ENCODE data around the gene TRERF1. TPM values are rescaled to one million over a fixed set of nuclear protein-coding genes. Genes with fewer than 3 reads are reported as not detected.

The TRERF1 gene
- total and polyA plus RNA-seq, 12 donors, result 4.7 to 16.6 (median 8.0) TPM

GRCh38 chr6:42488129-42488528, 36.4 kb upstream of the TRERF1 start:
- Histone ChIP-seq H3K4me1 (replicated peaks in 1 of 2) (no peaks in the 10 kb centered on the region), H3K27ac (no peak overlapping the region), H3K27me3 (no peaks in the 10 kb centered on the region), H3K36me3 (replicated peaks in 1 of 2) (no peaks in the 10 kb centered on the region), H3K4me3 (no peak overlapping the region), H3K9me3 (replicated peaks in 1 of 3) (no peaks in the 10 kb centered on the region)
- DNase-seq, result no peak
- no peak for TF ChIP-seq POLR2A (IDR thresholded peaks at IDR 0.05)
- no peak for TF ChIP-seq CTCF (IDR thresholded peaks at IDR 0.05)
- intact Hi-C loops (cut with DNase I), result no loop called here
- 68 to 77% (median 72%) methylated on average over 2 of the region's 2 CpGs for WGBS, 4 donors

GRCh38 chr6:42484261-42484660, 32.5 kb upstream of the TRERF1 start:
- H3K9me3 ChIP-seq (replicated peaks in 1 of 3), result no peaks in the 10 kb centered on the region
- no peaks in the 10 kb centered on the region for H3K27me3 ChIP-seq
- peaks cover 0 to 4% of the 10 kb centered on the region in 2 donors for H3K4me1 ChIP-seq (replicated peaks in 1 of 2)
- TF ChIP-seq POLR2A (IDR thresholded peaks at IDR 0.05), result no peak
- no peak for TF ChIP-seq CTCF (IDR thresholded peaks at IDR 0.05)
- H3K4me3 ChIP-seq, result no peak overlapping the region
- H3K27ac ChIP-seq, result no peak overlapping the region
- 92 to 100% (median 94%) methylated on average over 1 of the region's 1 CpG for WGBS, 4 donors
- intact Hi-C loops (cut with DNase I), result no loop called here
- no peaks in the 10 kb centered on the region for H3K36me3 ChIP-seq (replicated peaks in 1 of 2)
- DNase-seq, result no peak

GRCh38 chr6:42482174-42482573, 30.4 kb upstream of the TRERF1 start:
- peak overlapping the region in 1 of 5 donors; percentile 4 for H3K27ac ChIP-seq
- no peaks in the 10 kb centered on the region for H3K36me3 ChIP-seq (replicated peaks in 1 of 2)
- peaks cover 0 to 4% of the 10 kb centered on the region in 2 donors for H3K4me1 ChIP-seq (replicated peaks in 1 of 2)
- H3K9me3 ChIP-seq (replicated peaks in 1 of 3), result no peaks in the 10 kb centered on the region
- 23 to 44% (median 33%) methylated on average over 1 of the region's 1 CpG for WGBS, 4 donors
- no peak for TF ChIP-seq CTCF (IDR thresholded peaks at IDR 0.05)
- TF ChIP-seq POLR2A (IDR thresholded peaks at IDR 0.05), result no peak
- intact Hi-C loops (cut with DNase I), result no loop called here
- DNase-seq, result no peak
- H3K4me3 ChIP-seq, result no peak overlapping the region
- no peaks in the 10 kb centered on the region for H3K27me3 ChIP-seq

- no peak for TF ChIP-seq POLR2A (IDR thresholded peaks at IDR 0.05)
- TF ChIP-seq CTCF (IDR thresholded peaks at IDR 0.05), result no peak
- 59 to 64% (median 60%) methylated on average over 3 of the region's 3 CpGs for WGBS, 4 donors
- no peaks in the 10 kb centered on the region for H3K36me3 ChIP-seq (replicated peaks in 1 of 2)
- no peak overlapping the region for H3K4me3 ChIP-seq
- no peak overlapping the region for H3K27ac ChIP-seq
- no peak for DNase-seq
- H3K9me3 ChIP-seq (replicated peaks in 1 of 3), result no peaks in the 10 kb centered on the region
- H3K4me1 ChIP-seq (replicated peaks in 1 of 2), result no peaks in the 10 kb centered on the region
- intact Hi-C loops (cut with DNase I), result no loop called here
- no peaks in the 10 kb centered on the region for H3K27me3 ChIP-seq
Measured at GRCh38 chr6:42471714-42472113, 20.0 kb upstream of the TRERF1 start.
